ENCODE results near the gene PGAP3.

PGAP3 gene

DNA sequence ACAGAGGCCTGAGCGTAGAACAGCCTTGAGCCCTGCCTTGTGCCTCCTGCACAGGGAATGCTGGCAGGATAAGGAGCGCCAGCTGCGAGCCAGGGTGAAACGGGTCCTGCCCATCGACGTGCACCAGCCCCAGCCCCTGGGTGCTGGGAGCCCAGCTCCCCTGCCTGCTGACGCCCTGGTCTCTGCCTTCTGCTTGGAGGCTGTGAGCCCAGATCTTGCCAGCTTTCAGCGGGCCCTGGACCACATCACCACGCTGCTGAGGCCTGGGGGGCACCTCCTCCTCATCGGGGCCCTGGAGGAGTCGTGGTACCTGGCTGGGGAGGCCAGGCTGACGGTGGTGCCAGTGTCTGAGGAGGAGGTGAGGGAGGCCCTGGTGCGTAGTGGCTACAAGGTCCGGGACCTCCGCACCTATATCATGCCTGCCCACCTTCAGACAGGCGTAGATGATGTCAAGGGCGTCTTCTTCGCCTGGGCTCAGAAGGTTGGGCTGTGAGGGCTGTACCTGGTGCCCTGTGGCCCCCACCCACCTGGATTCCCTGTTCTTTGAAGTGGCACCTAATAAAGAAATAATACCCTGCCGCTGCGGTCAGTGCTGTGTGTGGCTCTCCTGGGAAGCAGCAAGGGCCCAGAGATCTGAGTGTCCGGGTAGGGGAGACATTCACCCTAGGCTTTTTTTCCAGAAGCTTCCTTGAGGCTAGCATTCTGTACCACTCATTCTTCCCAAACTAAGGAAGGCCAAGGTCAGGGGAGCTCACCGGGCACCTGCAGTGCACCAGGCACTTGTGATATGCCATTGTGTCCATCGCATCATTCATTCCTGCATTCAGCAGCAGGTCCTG, 17.7 kb downstream of the PGAP3 start:
- no peak for DNase-seq

DNA sequence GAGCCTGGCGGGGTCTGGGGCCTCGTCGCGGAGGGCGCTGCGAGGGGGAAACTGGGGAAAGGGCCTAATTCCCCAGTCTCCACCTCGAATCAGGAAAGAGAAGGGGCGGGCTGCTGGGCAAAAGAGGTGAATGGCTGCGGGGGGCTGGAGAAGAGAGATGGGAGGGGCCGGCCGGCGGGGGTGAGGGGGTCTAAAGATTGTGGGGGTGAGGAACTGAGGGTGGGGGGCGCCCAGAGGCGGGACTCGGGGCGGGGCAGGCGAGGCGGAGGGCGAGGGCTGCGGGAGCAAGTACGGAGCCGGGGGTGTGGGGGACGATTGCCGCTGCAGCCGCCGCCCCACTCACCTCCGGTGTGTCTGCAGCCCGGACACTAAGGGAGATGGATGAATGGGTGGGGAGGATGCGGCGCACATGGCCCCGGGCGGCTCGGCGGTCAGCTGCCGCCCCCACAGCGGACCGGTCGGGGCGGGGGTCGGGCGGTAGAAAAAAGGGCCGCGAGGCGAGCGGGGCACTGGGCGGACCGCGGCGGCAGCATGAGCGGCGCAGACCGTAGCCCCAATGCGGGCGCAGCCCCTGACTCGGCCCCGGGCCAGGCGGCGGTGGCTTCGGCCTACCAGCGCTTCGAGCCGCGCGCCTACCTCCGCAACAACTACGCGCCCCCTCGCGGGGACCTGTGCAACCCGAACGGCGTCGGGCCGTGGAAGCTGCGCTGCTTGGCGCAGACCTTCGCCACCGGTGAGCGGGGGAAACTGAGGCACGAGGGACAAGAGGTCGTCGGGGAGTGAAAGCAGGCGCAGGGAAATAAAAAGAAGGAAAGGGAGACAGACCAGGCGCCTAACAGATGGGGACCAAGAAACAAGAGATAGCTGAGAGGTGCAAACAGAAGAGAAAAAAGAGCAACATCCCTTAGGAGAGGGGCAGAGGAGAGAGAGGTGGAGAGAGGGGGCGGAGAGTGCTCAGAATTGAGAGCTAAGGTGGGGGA, 19.6 kb downstream of the PGAP3 start, which contains the start of gene PNMT:
Gene PNMT, plus strand, starts transcription at position 509 of the 980 bp plus-strand sequence. Its CDS starts 23 bp downstream, at position 532.
- DNase-seq, result peak; percentile 61

GRCh38 chr17:39667262-39667944, 20.5 kb downstream of the PGAP3 start:
- DNase-seq, result no peak

- DNase-seq, result no peak
These were observed 21.1 kb downstream of the PGAP3 start for GRCh38 chr17:39666601-39667261.

GRCh38 chr17:39666231-39666600, 21.6 kb downstream of the PGAP3 start:
- no peak for DNase-seq

DNA sequence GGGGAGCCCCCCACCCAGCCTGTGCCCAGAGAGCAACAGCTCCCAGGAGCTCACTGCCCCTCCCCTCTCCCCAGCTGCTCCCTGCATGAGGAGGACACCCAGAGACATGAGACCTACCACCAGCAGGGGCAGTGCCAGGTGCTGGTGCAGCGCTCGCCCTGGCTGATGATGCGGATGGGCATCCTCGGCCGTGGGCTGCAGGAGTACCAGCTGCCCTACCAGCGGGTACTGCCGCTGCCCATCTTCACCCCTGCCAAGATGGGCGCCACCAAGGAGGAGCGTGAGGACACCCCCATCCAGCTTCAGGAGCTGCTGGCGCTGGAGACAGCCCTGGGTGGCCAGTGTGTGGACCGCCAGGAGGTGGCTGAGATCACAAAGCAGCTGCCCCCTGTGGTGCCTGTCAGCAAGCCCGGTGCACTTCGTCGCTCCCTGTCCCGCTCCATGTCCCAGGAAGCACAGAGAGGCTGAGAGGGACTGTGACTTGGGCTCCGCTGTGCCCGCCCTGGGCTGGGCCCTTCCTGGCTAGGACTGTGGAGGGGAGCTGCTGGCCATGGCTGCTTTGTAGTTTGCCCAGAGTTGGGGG, 22.1 kb downstream of the PGAP3 start:
- DNase-seq, result peak; percentile 46

- no peak for DNase-seq
These were observed 23.0 kb downstream of the PGAP3 start, which contains the start of gene TCAP for GRCh38 chr17:39664581-39665561. Gene TCAP, plus strand, starts transcription at chr17:39665349. Its CDS starts 11 bp downstream, at chr17:39665360.

- DNase-seq, result no peak
These were observed 23.9 kb downstream of the PGAP3 start for GRCh38 chr17:39663688-39664580.

- no peak for DNase-seq
These were observed 24.5 kb downstream of the PGAP3 start for GRCh38 chr17:39663340-39663687.

DNA sequence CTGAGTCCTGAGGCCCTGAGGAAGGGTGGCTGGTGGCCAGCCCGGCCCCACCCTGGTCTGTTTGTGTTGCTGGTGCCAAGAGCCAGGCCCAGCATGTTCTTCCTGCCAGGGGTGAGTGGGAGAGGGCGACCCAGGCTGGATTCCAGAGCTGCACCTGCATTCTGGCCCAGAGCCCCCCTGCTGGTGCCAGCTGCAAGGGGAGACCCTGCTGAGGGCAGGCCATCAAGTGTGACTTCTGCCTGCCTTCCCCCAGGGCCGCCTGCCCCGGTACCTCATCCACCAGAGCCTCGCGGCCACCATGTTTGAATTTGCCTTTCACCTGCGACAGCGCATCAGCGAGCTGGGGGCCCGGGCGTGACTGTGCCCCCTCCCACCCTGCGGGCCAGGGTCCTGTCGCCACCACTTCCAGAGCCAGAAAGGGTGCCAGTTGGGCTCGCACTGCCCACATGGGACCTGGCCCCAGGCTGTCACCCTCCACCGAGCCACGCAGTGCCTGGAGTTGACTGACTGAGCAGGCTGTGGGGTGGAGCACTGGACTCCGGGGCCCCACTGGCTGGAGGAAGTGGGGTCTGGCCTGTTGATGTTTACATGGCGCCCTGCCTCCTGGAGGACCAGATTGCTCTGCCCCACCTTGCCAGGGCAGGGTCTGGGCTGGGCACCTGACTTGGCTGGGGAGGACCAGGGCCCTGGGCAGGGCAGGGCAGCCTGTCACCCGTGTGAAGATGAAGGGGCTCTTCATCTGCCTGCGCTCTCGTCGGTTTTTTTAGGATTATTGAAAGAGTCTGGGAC, 25.1 kb downstream of the PGAP3 start:
- DNase-seq, result no peak

DNA sequence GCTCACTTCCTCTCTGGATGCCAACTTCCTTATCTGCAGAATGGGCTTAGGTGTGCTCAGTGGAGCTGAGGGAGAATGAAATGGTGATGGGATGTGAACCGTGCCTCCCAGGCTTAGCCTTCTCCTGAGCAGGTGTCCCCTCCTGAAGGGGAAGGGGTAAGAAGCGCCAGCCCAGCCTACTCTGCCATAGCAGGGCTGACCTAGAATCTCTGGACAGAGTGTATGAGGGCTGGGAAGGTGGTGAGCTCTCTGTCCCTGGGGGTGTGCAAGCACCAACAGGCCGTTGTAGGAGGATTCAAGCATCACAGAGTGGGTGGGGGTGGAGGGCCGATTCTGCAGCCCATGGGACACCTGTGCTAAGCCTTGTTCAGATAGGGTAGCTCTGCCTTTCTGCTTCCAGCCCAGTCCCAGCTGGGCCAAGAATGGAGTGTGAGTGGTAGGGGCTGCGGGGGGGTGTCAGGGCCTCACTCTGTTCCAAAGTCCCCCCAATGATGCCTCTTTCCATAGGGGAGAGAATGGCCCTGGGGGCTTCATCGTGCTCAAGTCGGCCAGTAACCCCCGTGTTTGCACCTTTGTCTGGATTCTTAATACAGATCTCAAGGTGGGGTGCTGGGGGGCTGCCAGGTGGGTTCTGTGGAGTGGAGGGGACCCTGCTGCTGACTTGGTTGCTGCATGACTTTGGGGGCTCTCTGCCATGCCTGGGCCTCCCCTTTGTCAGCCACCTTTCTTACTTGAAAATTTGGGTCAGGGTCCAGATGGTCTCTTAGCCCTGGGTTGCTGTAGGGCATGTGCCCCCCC, 25.9 kb downstream of the PGAP3 start:
- DNase-seq, result no peak

GRCh38 chr17:39660397-39661385, 27.2 kb downstream of the PGAP3 start:
- DNase-seq, result no peak

DNA sequence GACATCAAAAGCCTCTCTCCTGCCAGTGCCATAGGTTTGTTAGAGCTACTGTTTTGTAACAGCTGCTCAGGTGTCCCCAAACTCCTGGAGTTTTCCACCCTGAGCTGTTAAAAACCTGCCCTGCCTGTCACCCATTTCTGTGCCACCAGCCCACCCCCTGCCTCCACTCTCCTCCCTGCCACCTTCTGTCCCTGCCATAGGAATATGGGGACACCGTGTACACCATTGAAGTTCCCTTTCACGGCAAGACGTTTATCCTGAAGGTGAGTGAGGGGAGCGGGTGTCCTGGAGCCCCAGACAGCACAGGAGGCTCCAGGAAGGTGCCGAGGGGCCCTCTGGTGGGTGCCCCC, 27.9 kb downstream of the PGAP3 start:
- DNase-seq, result no peak

DNA sequence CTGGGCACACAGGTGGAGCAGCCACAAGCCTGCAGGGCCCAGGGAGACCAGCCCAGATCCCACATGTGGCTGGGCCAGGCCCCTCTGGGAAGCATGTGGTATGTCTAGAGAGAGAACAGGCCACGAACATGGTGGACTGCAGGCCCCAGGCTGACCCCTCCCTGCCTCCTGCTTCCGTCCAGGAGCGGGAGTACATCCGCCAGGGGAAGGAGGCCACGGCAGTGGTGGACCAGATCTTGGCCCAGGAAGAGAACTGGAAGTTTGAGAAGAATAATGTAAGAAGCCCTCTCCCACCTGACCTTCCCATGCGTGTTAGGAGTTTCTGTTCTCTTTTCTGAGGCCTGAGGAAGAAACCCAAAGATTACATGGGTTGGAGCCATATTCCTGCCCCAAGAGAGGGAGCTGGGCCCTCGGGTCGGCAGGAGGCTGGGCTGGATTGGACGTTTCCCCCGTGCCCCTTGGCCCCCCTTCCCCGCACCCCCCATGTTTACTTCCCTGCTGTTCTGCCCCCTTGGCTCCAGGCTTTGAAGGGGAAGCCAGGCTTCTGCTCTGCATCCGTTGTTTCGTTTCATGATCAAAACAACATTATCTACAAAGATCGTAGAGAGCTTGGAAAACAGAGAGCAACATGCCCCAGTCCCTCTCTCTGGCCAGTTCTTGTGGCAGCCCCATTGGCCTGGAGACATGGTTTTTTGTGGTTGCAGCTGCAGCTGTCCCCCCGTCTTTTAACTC, 28.4 kb downstream of the PGAP3 start:
- DNase-seq, result no peak

DNA sequence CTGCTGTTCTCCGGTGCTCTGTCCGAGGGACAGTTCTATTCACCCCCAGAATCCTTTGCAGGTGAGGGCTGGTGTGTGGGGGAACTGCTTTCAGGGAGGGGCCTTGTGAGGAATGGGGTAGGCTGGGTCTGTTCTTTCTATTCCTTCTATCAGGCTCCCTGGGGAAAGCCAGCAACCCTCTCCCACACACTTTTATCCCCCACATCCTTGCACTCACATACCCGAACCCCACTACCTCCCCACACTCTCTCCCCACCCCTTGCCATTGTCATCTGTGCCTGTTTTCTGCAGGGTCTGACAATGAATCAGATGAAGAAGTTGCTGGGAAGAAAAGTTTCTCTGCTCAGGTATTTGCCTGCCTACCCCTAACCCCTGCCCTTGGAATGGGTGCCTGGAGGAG, 29.1 kb downstream of the PGAP3 start:
- no peak for DNase-seq

DNA sequence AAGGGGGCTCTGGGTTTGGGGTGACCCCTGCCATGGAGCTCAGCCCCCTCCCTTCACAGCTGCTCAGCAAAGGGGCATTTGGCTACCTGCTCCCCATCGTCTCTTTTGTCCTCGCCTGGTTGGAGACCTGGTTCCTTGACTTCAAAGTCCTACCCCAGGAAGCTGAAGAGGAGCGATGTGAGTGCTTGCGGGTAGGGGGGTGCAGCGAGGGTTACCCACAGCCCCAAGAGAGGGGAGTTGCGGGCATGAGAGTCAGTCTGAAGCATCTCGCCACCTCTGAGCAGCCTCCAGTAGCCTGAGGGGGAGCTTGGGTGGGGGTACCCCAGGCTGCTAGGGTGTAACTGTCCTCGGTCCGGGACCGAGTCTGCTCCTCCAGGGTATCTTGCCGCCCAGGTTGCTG, 29.5 kb downstream of the PGAP3 start:
- no peak for DNase-seq

Data from NCI-H1092 treated with DMSO at 0.1 percent for 48 hours (cell line).